Measurements from ENCODE around the gene SSH2.

DNA sequence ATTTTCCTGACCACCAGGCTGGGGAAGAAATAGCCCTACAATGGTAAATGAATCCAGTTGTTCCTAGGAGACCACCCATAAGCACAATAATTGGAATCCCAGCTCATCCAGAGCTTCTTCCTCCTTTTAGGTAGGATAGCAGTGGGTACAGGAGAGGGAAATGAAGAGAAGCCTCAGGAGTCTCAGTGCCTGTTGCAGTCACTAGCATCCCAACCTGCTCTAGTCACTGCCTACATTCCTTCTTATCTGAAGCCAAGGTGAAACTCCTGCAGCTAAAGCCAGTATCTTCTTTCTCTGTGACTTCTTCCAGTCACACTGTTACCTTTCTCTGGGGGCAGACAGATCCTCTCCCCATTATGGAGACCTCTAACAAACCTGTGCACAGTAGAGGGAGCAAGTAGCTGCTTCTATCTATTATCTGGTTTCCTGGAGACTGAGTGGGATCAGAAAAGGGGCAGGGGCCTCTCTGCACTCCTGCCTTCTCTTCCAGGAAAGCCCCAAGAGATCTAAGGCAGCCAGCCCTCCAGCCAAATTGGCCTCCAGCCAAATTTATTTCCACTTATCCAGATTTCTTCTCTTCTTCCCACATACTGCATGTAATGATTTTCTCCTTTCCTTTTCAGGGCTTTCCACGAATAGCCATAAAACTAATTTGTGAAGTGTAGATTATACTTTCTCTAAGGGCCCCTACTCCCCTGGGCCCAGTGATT is 85.5 kb downstream of the SSH2 start:
- TF ChIP-seq CTCF (conservative IDR thresholded peaks at IDR 0.05; ENCODE audit: low read length), result no peak
- TF ChIP-seq EZH2phosphoT487 (IDR thresholded peaks at IDR 0.05; ENCODE audit: borderline replicate concordance, low read depth, low read length), result no peak

Measured in OCI-LY7 (cell line).